Measurements from ENCODE around the gene SIAH3.

DNA sequence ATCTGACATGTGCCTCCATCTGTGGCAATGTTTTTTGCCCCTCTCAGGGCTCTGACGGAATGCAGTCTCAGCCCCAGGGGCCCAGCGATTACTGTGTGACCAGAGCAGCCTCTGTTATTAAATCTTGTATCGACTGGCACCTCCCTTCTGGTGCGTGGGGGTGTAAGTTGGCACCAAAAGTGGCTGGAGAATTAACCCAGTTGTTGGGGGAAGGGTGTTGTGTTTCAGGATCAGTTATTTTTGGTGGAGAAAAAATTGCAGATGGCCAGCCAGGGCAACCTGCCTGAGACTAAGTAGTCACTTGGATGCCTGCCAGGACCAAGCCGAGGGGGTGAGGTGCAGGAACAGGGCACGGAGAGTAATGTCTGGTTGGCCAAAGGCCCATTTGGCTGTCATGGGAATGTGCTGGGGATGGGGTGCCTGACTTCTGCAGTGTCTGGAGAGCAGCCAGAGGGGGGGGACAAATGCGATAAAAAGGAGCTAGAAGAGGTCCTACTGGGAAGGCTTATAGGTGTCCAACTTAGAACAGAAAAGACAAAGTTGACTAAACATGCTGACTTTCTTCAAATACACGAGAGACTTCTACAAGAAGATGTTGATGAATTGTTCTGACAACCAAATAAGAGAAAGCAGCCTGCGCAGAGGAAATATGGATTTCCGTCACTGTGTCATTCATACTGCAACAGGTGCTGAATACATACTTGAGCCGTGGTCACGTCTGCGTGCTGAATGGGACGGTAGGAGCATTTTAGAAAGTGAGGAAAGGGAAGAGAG, 69.8 kb downstream of the SIAH3 start:
- TF ChIP-seq, protein P1, sequence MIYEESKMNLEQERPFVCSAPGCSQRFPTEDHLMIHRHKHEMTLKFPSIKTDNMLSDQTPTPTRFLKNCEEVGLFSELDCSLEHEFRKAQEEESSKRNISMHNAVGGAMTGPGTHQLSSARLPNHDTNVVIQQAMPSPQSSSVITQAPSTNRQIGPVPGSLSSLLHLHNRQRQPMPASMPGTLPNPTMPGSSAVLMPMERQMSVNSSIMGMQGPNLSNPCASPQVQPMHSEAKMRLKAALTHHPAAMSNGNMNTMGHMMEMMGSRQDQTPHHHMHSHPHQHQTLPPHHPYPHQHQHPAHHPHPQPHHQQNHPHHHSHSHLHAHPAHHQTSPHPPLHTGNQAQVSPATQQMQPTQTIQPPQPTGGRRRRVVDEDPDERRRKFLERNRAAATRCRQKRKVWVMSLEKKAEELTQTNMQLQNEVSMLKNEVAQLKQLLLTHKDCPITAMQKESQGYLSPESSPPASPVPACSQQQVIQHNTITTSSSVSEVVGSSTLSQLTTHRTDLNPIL (CRISPR knock-in tag; IDR thresholded peaks at IDR 0.05; ENCODE audit: low read depth), result 0 out of 2 replicates have a peak, but pooled peaks have one; percentile 26
- TF ChIP-seq BACH2 (CRISPR knock-in tag; IDR thresholded peaks at IDR 0.05; ENCODE audit: borderline replicate concordance), result no peak
- no peak for TF ChIP-seq ARNTL (CRISPR knock-in tag; IDR thresholded peaks at IDR 0.05; ENCODE audit: borderline replicate concordance, low read depth)
- TF ChIP-seq OSR1 (CRISPR knock-in tag; IDR thresholded peaks at IDR 0.05), result no peak
- no peak for TF ChIP-seq RARB (CRISPR knock-in tag; IDR thresholded peaks at IDR 0.05)
